GM21367 (cell line): Measurements from ENCODE around the gene CCDC33.

Source experiments
- ATAC-seq: cut with Tn5 transposase; IDR thresholded peaks from one replicate; pipeline ENCODE4 v1.9.1; 2021; ENCODE audit not compliant: unreplicated experiment

The CCDC33 gene

DNA sequence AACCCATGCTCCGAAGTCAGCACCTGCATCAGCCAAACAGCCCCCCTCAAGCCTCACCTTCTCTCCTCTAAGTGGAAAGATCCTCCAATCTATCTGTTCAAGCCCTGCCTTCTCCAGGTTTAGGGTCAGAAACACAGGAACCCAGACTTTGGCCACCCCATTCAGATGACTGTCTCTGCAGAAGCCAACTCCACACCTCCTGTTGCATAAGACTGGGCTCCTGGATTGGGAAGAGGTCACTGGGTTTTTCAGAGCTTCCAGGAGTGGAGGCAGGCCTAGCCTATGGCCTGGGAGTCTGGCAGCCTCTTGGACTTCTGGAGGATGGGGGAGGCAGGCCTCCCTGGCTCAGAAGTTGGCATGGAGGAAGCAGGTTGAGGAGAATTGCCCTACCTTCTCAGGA lies 21.5 kb downstream of the CCDC33 start:
- no peak for ATAC-seq

DNA sequence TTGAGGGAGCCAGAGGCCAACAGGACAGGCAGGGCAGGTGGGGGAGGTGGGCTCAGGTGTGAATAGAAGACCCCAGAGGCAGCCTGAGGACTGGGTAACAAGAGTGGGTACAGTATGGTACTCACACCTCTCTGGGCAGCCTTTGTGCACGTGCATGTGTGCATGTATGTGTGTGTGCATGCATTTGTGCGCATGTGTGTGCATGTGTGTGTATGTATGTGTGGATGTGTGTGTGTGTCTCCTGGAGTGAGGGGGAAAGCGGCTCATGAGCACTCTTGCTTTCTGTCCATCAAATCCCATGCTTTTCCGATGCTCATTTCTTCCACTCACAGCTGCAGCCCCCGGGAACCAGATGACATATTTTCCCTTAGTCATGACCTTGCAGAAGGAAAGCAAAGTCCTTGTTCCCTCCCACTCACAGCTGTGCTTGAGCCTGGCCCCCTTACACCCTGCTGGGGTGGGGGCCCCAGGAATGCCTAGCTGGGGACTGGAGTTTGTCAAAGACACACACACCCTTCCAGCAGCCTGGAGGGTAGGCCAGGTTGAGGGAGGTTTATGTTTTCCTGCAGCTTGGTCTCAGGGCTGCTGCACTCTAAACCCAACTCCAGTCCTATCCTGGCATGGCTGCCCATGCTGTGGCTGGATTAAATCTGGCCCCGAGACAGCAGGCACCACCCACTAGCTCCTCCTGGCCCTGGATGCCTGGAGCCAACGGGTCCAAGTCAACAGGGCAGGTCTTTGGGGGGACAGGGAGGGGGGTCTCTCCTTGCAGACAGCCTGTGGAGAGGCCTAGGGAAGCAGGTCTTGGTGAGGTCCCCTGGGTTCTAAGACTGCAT lies 22.5 kb downstream of the CCDC33 start:
- ATAC-seq = no peak

DNA sequence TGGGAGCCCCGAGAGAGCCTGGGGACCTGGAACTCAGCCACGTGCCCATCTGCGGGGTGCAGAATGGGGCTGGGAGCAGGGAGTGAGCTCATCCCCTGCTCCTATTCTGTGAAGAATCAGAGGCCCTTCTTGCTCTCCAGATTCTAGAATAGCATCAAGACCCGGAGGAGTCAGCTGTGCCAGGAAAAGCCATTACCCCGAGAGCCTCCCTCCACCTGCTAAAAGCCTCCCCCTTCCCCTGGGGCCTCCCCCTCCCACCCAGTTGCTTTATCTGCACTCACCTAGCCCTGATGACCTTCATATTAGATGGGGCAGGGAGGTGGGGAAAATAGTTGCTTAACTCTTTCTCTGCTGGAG lies 23.1 kb downstream of the CCDC33 start:
- ATAC-seq = no peak

DNA sequence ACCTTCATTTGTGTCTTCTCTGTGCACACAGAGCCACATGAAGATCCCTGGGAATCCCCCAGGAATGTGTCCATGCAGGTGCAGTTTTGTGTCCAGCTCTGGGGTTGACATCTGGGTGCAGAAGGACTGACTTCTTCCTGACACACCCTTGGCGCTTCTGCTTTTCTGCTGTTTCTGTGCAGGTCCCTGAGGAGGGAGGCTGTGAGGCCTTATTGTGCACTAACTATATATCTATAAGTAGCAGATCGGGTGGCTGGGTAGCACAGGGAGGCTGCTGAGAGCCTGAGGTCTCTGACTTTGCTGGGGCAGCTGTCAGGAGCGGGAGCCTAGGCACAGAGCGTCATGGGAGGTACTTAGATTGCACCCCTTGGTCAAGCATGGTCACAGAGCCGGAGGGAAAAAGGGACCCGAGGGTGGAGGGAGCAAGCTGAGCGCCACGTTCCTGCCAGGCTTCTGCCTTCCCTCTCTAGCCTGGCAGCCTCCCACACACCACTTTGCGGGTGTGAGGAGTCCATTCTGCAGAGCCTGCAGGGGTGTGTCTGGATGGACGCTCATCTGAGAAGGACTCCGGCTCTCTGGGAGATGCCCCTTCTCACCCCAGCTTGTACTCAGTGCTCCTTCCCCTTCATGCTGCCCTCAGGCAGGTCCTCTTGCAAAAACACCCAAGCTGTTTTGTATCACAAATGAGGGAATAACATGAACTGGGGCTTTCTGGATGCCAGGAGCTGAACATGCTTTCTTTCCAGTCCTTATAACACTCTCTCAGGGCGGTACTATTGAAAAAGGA lies 23.9 kb downstream of the CCDC33 start:
- ATAC-seq = no peak

DNA sequence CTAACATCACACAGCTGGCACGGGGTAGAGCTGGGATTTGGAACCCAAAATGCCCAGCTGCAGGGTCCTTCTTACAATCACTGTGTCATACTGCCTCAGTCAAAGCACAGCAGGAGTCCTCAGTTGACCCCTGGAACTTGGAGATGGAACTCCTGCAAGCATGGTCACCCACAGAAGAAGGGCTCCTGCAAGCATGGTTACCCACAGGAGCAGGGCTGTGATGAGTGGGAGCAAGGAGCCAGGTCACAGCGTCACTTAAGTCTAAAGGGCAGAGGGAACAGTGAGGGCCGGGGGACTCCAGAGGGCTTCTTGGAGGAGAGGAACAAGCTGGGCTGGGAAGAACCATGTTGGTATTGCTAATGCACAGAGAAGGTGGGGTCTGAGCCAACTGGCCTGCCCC lies 24.9 kb downstream of the CCDC33 start:
- no peak for ATAC-seq

DNA sequence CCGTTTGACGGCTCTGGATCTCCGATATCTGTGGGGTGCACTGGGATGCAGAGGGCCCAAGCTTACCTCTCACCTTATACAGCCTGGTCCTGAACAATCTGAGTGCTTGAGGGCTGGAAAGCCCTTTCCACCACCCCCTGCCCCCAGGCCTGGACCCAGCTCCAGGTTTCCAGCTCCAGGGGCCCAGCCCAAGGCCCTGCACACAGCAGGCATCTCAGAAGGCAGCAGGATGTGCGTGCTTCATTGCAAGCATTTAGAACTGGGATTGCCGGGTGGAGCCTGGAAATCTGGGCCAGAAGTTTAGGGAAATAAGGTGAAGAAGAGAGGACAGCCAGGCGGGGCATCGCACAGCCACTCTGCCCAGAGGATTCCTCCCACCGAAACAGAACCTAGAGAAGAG lies 25.6 kb downstream of the CCDC33 start:
- ATAC-seq = no peak

DNA sequence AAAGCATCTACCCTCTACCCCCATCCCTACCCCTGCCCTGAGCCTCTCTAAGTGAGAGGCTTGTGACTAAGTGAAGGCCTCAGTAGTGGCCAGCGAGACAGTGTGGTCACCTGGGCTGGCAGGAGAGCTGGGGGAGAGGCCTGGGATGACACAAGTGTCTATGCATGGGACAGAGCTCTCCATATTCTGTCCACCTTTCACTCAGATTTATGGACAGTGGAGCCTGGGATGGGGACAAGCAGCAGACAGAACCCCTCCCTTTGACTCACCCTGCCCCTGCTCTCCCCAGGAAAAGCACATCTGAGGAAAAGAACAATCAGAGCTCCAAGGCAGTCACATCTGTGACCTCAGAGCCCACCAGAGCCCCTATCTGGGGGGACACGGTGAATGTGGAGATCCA lies 26.0 kb downstream of the CCDC33 start:
- no peak for ATAC-seq

DNA sequence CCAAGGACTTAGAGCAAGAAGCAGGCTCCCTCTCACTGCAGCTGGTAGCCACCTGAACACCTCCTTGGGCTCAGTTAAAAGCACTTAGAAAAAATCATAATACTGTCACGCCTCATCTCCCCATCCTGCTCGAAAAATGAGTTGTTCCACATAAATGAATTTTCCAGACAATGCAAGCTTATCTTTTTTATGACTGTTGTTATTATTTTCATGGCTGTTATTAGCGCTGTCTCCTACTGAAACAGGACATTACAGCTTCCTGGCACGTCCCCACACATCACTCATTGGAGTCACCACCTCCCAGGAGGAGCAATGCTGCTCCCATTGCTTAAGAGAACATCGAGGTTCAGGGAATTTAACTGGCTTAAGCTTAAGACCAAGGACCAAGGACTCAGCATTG lies 26.5 kb downstream of the CCDC33 start:
- ATAC-seq = no peak

DNA sequence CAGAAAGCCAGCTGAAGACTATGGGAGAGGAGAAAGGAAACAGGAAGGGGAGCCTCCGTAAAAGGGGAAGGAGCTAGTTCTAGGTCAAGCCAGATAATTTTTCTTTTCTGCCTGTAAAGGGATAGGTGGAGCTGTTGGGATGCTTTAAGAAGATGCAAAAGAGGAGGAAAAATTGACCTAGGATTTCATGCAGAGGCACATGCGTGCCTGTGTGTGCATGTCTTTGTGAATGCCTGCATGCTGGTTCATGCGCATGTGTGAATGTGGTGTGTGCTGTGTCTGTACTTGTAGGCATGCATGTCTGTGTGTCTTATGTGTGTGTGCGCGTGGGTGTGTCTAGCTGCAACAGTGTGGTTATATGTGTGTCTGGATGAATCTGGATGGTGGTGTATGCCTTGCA lies 27.3 kb downstream of the CCDC33 start:
- no peak for ATAC-seq

DNA sequence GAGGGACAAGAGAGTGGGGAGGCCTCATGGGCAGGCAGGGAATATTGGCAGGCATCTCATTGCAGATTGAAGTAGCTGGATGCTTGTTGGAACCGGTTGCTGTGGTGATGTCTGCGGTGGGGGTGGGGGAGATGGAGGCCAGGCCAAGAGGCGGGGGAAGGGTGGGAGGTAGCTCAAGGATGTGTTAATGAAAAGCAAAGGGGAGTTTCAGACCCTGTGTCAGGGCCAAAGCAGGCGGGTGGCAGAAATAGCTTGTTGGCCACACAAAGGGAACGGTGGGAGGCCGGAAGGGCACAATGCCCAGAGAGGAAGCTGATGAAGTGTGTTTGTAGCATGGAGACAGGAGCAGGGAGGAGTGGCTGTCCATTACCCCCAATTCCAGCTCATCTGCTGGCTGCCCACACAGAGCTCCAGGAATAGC lies 28.0 kb downstream of the CCDC33 start:
- no peak for ATAC-seq

DNA sequence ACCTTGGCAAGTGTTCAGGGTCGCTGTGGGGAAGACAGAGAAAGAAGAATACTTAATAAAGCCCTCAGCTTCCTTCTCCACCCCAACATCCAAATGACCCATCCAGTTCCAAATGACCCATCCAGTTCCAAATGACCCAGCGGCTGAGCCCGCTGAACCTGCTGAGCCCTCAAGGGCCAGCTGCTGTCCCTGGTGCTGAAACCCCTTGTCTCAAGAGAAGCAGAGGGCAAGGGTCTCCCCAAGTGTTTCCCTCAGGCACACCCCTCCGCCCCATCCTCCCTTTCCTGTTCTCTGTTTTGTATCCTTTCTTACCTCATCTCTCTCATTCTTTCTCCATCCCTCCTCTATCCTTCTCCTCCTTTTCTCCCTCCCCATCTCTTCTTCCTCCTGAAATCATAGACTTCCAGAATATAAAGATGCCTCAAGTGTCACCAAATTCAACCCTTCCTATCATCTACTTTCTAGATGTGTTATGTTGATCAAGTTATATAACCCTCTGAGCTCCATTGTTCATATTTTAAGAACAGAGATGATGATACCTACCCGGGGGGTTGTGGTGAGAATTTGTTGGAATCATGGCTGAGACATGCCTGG lies 29.0 kb downstream of the CCDC33 start:
- ATAC-seq = no peak

DNA sequence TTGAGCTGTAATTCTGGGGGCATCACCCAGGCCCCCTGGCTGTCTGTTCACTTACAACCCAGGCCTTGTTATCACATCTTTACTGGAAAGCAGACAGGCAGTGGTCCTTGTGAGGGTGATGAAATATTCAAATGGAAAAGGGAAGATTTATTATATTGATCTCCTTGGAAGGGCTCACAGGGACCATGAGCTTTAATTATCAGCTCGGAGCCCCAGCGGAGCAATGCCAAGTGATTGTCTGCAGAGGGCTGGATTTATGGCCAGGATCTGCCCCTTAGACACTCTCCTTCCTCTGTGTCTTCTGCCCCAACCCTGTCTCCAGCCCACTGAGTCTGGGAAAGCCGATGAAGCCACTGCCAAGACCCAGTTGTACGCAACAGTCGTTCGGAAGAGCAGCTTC lies 31.9 kb downstream of the CCDC33 start:
- ATAC-seq = no peak

DNA sequence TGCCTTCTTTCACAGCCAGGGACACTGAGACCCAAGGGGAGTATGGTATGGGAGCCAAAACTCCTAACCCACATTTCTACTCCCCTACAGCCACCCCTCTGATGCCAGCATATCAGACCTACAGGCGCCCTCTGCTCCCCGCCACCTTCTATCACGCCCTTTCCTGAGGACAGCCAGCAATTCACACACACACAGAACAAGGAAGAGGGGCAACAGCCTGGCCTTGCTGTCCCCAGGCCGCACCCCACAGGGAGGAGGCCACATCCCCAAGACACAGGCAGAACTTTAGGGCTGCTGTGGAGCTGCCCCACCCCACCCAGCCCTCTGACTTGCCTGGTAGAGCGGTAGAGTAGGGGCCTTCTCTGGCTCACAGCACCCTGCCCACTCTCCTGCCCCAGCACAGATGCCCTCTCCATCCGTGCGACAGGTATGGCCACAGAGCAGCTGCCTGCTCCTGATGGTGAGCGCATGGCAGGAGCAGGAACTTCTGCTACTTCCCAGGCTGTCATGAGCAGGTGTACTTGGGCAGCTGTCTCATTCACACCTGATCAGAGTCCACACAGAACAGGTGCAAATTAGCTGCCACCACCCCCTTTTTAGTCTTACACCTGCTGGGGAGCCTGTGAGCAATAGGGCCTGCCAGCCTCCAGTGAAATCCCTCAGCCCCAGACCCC lies 33.4 kb downstream of the CCDC33 start:
- ATAC-seq = no peak

DNA sequence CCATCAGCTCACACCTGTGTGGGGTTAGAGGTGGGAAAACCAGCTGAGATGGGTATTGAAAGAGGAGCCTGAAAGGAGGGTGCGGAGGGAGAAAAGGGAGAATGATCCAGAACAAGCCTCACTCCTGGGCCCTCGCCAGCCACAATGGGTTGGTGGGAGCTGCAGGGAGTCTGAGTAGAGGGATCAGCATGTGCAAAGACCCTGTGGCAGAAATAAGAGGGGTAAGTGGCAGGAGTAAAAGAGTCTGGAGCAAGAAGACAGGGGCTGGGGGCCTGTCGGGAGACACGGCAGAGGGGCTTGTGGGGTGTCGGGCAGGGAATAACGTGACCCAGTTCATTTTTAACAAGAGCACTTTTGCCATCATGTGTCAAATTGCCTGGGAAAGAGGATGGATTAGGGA lies 34.0 kb downstream of the CCDC33 start:
- ATAC-seq = no peak

DNA sequence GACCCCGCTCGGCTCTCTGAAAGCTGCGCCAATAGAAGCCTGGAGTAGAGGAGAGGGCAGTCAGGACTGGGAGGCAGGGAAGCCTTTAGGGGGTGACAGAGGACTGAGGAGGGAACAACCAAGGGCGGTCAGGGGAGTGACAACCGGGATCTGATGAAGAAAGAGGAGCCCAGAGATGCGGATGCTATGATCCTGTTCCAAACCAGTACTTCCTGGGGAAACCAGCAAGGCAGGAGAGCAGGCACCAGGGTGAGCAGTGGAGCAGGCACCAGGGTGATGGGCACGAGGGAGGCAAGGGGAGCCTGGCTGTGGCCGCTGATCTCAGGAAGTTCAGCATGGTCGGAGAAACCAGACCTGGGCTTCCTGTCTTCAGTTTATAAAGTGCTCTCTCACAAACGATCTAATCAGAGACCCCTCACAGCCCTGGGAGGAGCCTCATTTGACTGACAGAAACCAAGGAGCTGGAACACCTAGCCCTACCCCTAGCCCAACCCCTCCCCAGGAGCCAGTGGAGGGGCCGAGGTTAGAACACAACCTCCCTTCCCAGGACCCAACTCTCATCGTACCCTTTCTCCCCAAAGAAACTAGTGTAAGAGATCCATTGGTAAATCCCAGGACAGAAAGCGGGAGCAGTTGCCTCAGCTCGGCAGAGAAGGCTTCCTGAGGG lies 34.9 kb downstream of the CCDC33 start:
- ATAC-seq = no peak

DNA sequence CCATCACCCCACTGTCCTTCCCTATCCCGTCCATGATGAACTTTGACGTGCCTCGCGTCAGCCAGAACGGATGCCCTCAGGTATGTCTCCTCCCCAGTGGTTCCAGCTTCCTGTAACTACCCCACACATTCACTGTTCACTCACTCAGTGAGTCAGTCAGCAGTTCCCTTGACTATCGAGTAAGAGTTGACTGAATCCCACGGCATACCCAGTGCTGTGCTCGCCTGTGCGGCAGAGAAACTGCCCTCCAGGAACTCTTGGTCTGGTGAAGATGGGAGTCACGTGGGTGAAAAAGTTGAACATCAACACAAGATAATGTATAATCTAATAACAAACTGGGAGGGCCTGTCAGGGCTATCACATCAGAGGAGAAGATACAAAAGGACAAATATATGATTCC lies 36.7 kb downstream of the CCDC33 start:
- ATAC-seq = no peak

DNA sequence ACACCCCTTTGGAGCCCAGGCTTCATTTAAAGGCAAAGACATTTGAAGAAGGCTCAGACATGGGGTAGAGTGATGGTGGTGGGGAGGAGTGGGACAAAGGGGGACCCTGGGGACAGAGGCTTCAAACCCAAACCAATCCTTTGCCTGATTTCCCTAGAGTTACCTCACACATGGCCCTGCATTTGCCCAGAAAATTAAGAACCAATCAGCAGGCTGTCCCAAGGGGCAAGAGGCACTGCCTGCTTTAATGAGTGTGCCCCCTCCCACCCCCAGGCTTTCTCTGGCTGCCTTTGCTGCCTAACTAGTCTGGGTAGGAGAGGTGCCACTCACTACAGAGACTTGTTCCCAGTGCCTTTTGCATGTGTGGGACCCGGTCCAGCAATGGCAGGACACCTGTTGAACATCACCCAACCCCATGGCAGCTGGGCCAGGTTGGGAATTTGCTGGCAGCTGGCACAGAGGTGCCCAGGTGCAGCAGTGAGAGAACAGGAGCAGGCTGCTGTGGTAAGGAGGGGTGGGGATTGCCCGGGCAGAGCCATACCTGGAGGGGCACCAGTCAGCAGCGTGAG lies 38.4 kb downstream of the CCDC33 start:
- no peak for ATAC-seq

DNA sequence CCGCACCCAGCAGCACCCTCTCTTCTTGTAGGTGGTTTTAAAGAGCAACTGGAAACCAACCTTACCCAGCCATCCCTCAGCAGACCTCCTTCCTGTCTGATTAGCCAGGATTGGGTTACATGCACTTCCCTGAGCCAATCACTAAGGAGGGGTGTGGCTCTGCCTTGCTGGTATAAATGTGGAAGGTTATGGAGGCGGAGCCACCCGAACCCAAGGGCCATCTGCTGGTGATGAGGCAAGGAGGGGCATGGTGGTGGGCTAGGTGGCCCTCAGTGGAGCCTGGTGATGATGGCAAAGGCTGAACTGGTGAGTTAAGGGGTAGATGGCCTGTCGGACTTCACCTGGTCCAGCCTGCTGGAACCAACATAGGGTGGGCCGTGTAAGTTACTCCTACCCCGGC lies 39.8 kb downstream of the CCDC33 start:
- no peak for ATAC-seq

DNA sequence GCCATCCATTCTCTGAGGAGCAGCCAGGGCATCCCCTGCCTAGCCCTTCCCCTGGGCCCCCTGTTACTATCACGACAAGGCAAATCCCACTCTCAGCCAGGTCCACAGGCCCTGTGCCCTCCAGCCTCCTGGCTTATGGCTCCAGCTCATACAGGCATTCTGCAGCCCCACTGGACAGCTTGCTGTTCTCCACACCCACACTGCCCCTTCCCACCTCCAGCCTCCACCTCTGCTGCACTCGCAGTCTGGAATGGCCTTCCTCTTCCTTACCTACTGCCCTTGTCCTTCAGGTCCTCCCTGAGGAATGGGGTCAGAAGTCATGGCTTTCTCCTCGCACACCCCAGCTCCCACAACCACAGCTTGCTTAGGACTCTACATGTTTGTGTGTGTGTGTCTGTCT lies 40.4 kb downstream of the CCDC33 start:
- no peak for ATAC-seq

DNA sequence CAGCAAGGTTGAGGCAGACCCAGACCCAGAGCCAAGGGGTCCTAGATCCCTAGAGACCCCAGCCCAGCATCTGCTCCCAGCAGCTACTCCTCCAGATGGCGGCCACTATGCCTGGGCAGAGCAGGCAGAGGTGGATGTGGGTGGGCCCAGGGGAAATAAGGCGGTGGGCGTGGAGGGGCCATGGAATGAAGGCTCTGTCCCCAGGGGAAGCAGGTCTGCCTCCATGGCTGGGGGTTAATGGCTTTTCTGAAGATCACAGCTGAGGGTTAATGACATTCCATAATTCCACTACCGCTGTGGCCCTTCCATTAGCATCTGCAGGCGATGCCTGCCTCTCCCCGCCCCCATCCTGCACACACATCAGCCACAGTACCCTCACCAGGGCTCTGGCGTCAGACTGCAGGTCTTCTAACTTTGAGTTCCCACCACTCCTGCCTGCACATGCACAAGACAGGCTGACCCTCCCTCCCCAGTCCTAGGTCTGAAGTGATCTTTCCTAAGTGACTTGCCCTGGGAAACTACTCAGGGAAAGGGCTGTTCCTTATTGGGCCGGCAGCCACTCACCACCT lies 41.2 kb downstream of the CCDC33 start:
- no peak for ATAC-seq
